Measurements from ENCODE around the gene CFAP77.
"Not testable (repeated sequence)": the region's sequence is repeated elsewhere in the genome, so short reads cannot be mapped to it uniquely, and the experiment has no call there.

The CFAP77 gene

DNA sequence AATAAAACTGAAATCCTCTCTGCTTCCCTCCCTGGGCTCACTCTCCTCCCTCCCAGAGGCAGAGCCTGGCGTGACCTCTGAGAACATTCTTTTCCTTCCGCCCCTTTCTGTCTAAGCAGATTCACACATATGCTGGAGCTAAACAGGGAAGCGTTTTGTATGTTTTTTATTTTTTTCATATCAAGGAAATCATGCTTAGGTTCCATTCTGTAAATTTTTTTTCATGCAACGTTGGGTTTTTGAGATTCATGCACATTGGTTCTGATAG, 152.2 kb downstream of the CFAP77 start:
- TF ChIP-seq, protein P1, sequence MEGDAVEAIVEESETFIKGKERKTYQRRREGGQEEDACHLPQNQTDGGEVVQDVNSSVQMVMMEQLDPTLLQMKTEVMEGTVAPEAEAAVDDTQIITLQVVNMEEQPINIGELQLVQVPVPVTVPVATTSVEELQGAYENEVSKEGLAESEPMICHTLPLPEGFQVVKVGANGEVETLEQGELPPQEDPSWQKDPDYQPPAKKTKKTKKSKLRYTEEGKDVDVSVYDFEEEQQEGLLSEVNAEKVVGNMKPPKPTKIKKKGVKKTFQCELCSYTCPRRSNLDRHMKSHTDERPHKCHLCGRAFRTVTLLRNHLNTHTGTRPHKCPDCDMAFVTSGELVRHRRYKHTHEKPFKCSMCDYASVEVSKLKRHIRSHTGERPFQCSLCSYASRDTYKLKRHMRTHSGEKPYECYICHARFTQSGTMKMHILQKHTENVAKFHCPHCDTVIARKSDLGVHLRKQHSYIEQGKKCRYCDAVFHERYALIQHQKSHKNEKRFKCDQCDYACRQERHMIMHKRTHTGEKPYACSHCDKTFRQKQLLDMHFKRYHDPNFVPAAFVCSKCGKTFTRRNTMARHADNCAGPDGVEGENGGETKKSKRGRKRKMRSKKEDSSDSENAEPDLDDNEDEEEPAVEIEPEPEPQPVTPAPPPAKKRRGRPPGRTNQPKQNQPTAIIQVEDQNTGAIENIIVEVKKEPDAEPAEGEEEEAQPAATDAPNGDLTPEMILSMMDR (conservative IDR thresholded peaks at IDR 0.05; ENCODE audit: low read length) = no peak
- DNase-seq (ENCODE audit: low read depth) = no peak
- H3K4me3 ChIP-seq (ENCODE audit: low read length) = no peak overlapping the region

DNA sequence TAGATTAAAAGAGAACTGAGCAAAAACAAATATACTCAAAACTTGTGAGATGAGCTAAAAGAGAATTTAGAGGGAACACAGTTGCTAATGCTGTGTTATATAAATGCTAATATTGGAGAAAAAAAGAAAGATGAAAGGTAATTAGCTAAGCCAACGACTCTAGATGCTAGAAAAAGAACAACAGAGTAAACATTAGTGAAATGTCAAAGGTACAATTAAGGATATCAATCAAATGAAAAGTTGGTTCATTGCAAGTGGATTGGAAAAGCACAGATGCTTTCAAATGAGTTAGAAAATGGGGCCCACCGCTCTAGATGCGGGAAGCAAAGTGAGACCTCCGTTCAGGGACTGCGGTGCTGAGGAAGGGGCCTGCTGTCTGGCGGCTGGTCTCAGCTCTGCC, 154.5 kb downstream of the CFAP77 start:
- DNase-seq (ENCODE audit: low read depth) = no peak
- TF ChIP-seq, protein P1 (conservative IDR thresholded peaks at IDR 0.05; ENCODE audit: low read length) = no peak
- no peak overlapping the region for H3K4me3 ChIP-seq (ENCODE audit: low read length)

DNA sequence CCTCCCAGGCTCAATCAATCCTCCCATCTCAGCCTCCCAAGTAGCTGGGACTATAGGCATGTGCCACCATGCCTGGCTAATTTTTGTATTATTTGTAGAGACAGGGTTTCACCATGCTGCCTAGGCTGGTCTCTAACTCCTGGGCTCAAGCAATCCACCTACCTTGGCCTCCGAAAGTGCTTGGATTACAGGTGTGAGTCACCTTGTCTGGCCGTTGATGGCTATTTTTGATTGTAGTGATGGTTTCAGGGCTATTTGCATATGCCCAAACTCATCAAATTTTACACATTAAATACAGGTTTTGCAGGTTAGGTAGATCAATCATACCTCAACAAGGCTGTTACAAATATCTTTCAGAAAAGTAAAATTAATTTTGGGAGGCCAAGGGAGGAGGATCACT, 158.8 kb downstream of the CFAP77 start:
- not testable (repeated sequence) for H3K4me3 ChIP-seq (ENCODE audit: low read length); DNase-seq (ENCODE audit: low read depth)

DNA sequence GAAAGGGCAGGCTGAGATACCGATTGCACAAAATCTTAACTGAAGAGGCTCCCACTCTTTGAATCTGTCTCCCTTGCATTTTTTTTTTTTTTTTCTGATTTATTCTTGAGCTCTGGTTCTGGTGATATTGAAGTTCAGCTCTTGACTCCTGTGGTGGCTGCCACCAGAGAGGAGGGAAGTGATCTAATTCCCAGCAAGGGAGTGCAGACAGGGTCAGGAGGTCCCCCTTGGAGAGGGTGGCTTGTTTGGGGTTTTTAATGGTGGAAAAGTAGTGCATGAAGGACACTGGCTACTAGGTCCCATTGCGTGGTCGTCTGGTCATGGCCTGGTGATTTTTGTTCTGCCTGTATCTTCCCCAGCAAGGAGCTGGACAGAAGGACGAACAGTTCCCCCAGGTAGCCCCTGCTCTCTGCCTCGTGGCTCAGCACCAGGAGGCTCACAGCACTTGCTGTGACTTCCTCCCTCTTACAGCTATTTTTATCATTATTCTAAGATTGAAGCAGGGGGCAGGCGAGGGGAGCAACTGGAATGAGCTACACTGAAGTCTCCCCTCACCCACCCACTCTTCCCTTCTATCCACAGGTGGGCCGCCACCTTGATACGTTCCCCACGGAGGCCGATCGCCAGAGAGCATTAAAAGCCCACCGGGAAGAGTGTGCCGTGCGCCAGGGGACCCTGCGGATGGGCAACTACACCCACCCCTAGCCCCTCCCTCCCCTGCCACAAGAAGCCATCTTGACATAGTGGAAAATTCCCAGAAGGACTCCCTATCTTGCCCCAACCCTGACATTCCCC, 162.0 kb downstream of the CFAP77 start:
- no peak overlapping the region for H3K4me3 ChIP-seq (ENCODE audit: low read length)
- DNase-seq (ENCODE audit: low read depth) = no peak
- TF ChIP-seq, protein P1 (conservative IDR thresholded peaks at IDR 0.05; ENCODE audit: low read length) = no peak

DNA sequence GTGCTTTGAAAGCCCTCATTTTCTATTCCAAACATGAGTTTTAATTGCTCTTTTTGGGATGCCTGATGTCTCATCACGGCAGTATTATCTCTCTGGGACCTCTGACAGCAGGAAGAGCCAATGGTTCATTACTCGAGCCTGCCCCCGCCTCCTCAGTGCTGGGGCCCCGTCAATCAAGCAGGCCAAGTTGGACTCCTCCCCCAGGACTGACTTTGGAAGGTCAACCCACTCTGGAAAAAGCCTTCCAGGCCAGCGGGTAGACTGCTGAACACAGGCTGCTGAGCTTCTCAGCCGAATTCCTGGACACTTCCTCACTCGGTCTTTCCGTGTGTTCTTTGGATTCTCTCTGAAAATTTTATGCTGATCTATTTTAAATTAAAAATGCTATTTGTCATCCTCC, 162.9 kb downstream of the CFAP77 start:
- peak; percentile 5 for DNase-seq (ENCODE audit: low read depth)
- H3K4me3 ChIP-seq (ENCODE audit: low read length) = no peak overlapping the region
- TF ChIP-seq, protein P1 (conservative IDR thresholded peaks at IDR 0.05; ENCODE audit: low read length) = no peak

DNA sequence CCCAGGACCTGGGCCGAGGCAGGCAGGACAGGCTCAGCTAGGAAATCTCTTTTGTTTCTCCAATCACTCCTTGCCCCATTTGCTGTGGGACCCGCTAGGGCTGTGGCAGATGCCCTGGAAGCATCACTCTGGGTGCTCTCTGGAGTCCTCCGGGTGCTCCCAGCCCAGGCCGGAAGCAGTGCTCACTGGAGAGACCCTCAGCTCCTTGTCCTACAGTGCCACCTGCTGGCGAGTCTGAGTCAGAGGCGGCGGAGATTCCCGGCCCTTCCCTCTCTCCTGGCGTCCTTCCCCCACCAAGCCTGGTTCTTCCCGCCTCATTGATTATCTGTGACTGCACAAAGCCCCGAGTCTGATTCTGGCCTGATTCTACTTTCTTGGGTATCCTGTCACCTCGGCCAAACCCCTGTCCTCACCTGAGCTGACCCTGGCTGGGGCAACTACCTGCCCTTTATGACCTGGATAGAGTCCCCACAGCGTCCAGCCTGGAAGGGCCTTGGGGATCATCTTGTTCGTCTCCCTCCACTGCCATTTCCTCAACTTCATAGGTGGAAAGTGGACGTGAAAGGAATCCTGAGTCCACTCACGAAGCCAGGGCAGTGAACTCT, 165.1 kb downstream of the CFAP77 start:
- no peak overlapping the region for H3K4me3 ChIP-seq (ENCODE audit: low read length)
- TF ChIP-seq, protein P1 (conservative IDR thresholded peaks at IDR 0.05; ENCODE audit: low read length) = peak; percentile 77
- peak; percentile 64 for DNase-seq (ENCODE audit: low read depth)

DNA sequence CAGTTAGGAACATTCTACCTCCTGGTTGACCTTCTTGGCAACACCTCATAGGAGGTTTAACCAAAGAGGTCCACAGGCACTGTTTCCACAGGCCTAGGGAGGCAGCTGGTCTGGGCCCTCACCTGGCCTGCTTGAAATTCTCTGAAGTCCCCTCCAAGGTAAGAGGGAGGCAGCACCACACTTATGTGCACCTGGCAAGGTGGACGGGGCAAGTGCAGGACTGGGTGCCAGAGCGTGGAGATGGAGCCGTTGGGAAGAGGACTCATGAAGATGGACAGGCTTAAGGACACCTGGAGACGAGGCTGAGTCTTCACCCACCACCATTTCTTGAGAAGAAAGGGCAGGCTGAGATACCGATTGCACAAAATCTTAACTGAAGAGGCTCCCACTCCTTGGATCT, 165.8 kb downstream of the CFAP77 start:
- no peak overlapping the region for H3K4me3 ChIP-seq (ENCODE audit: low read length)
- no peak for DNase-seq (ENCODE audit: low read depth)
- TF ChIP-seq, protein P1 (conservative IDR thresholded peaks at IDR 0.05; ENCODE audit: low read length) = no peak
